Nephron (organoid): ENCODE data around the gene DNAH2.

Source experiments
- H3K27ac Mint-ChIP-seq, 3 experiments: 2 replicates each; pipeline ENCODE4 v1.8.0; 2020; ENCODE audit warnings: mixed read lengths in 3 of 3, mild to moderate bottlenecking in 2 of 3, moderate library complexity in 1 of 3
- H3K27me3 Mint-ChIP-seq: 2 replicates; pipeline ENCODE4 v1.8.0; 2021; ENCODE audit warnings: low read depth, mild to moderate bottlenecking, moderate library complexity, mixed read lengths
- H3K36me3 Mint-ChIP-seq: 2 replicates; pipeline ENCODE4 v1.8.0; 2020; ENCODE audit warnings: low read depth, mixed read lengths
- H3K4me1 Mint-ChIP-seq: 2 replicates; pipeline ENCODE4 v1.8.0; 2020; ENCODE audit warnings: mixed read lengths
- H3K4me3 Mint-ChIP-seq, 3 experiments: 2 replicates each; pipeline ENCODE4 v1.8.0; 2020; ENCODE audit warnings: mild to moderate bottlenecking in 3 of 3, mixed read lengths in 3 of 3, moderate library complexity in 2 of 3
- H3K9me3 Mint-ChIP-seq: 2 replicates; pipeline ENCODE4 v1.8.0; 2020; ENCODE audit warnings: mixed read lengths
- TF ChIP-seq, protein P1 (sequence below), 3 experiments: fragments of 200-600 bp; sonication (generic); IDR thresholded peaks; one replicate each; pipeline ENCODE4 v1.5.0; 2021; ENCODE audit warnings: antibody characterized with exemption in 3 of 3; ENCODE audit not compliant: unreplicated experiment in 3 of 3

DNAH2 gene

DNA sequence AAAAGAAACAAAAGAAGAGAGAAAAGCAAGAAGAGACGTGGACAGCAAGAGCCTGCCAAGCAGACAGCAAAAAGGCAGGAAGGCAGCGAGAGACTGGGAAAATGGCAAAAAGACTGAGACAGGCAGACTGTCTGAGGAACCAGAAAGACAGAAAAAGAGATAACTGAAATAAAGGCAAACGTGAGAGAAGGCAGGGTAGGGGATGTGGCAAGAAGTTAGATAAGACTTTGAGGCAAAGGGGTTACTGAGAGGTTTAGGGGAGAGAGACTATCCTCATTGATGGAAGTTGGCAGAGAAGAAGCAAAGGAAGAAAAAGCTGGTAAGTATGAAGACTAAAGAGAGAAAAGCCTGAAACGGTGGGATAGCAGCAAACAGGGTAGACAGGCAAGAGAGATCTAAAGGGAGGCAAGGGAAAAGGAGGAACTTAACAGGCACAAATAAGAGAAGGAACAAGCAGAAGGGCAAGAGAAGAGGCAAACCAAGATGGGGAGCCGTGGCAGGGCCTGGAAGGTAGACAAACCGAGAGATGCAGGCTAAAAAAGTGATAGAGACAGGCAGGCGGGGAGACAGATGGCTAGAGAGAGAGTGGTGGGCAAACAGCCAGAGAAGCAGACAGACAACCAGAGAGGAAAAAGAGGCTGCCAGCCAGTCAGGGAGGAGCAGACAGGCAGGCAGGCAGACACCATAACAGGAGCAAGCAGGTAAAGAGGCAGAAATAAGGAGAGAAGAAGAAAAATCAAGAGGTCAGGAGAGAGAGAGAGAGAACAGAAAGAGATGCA lies 163.9 kb downstream of the DNAH2 start:
- H3K4me3 Mint-ChIP-seq, result no peak overlapping the region
- H3K27me3 Mint-ChIP-seq, result no peaks in the 10 kb centered on the region
- TF ChIP-seq, protein P1, sequence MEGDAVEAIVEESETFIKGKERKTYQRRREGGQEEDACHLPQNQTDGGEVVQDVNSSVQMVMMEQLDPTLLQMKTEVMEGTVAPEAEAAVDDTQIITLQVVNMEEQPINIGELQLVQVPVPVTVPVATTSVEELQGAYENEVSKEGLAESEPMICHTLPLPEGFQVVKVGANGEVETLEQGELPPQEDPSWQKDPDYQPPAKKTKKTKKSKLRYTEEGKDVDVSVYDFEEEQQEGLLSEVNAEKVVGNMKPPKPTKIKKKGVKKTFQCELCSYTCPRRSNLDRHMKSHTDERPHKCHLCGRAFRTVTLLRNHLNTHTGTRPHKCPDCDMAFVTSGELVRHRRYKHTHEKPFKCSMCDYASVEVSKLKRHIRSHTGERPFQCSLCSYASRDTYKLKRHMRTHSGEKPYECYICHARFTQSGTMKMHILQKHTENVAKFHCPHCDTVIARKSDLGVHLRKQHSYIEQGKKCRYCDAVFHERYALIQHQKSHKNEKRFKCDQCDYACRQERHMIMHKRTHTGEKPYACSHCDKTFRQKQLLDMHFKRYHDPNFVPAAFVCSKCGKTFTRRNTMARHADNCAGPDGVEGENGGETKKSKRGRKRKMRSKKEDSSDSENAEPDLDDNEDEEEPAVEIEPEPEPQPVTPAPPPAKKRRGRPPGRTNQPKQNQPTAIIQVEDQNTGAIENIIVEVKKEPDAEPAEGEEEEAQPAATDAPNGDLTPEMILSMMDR (IDR thresholded peaks at IDR 0.05; ENCODE audit: unreplicated experiment in 3 of 3), result no peak
- H3K27ac Mint-ChIP-seq, result no peak overlapping the region
- H3K36me3 Mint-ChIP-seq, result peaks cover 11% of the 10 kb centered on the region
- no peaks in the 10 kb centered on the region for H3K4me1 Mint-ChIP-seq
- H3K9me3 Mint-ChIP-seq, result no peaks in the 10 kb centered on the region

DNA sequence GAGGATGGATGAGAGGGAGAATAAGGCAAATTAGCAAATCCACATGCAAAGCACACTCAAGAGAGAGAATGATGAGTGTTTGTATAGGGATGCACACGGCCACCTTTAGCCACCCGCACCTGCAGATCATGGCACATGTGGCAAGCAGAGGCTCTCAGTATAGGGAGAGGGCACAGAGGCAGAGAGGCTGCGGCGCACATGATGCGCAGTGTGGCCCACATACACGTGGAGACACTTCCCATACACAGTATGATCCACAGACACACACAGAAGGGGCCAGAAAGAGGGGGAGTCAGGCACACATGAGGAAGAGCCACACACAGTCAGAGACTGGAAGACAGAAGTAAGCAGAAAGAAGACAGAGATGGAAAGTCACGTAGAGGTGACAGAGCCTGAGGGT lies 164.5 kb downstream of the DNAH2 start:
- peaks cover 6% of the 10 kb centered on the region for H3K36me3 Mint-ChIP-seq
- TF ChIP-seq, protein P1 (IDR thresholded peaks at IDR 0.05; ENCODE audit: unreplicated experiment in 3 of 3), result no peak
- no peaks in the 10 kb centered on the region for H3K27me3 Mint-ChIP-seq
- no peak overlapping the region for H3K4me3 Mint-ChIP-seq
- H3K9me3 Mint-ChIP-seq, result no peaks in the 10 kb centered on the region
- no peaks in the 10 kb centered on the region for H3K4me1 Mint-ChIP-seq
- H3K27ac Mint-ChIP-seq, result no peak overlapping the region

DNA sequence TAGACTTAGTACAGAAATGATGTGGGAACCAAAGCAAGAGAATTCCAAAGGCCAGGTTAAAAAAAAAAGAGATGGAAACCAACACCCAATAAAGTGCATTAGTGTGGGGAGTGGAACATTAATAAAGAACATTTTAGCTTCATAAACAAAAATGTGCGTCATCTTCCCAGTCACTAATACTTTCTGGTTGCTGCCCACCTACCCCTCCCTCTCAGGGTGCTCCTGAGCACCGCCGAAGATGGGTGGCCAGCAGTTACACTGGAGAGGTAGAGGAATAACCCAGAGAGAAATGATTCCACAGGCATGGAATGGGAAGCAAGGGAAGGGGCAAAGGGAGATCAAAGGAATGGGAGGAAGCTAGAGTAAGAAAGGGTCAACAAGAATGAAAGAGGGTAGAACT lies 165.1 kb downstream of the DNAH2 start:
- Mint-ChIP-seq H3K36me3 (peaks cover 2% of the 10 kb centered on the region), H3K27me3 (no peaks in the 10 kb centered on the region), H3K9me3 (no peaks in the 10 kb centered on the region), H3K27ac (no peak overlapping the region), H3K4me3 (no peak overlapping the region), H3K4me1 (no peaks in the 10 kb centered on the region)
- TF ChIP-seq, protein P1 (IDR thresholded peaks at IDR 0.05; ENCODE audit: unreplicated experiment in 3 of 3), result no peak
